AG04449 (cell line): ENCODE data around the gene SSR4.
"Not testable (repeated sequence)": the region's sequence is repeated elsewhere in the genome, so short reads cannot be mapped to it uniquely, and the experiment has no call there.

ENCODE experiments used
- CTCF ChIA-PET: fragments of 350-600 bp; formaldehyde crosslinking; extraction: SDS; loops from one replicate; lab custom pipeline; 2021; ENCODE audit warnings: antibody characterized with exemption; lab: Yijun Ruan, JAX
- POLR2A ChIA-PET: fragments of 400-600, 350-600 bp; formaldehyde crosslinking; extraction: SDS; loops from one replicate; lab custom pipeline; 2020; ENCODE audit warnings: antibody characterized with exemption, inconsistent platforms; lab: Yijun Ruan, JAX
- DNase-seq: peaks from one replicate; pipeline ENCODE4 v3.0.0-alpha.2; 2010; ENCODE audit warnings: low read depth, low spot score
- H3K4me3 ChIP-seq: 2 replicates; pipeline ENCODE4 v1.5.1; 2011; ENCODE audit warnings: low read depth, mild to moderate bottlenecking, control low read depth, low read length
- CTCF ChIP-seq: IDR thresholded peaks from one replicate; pipeline ENCODE4 v1.5.1; 2011; ENCODE audit warnings: mild to moderate bottlenecking, moderate library complexity, low read length, control low read depth, inconsistent platforms; ENCODE audit not compliant: insufficient read depth; ENCODE audit errors: missing control alignments

SSR4 gene

DNA sequence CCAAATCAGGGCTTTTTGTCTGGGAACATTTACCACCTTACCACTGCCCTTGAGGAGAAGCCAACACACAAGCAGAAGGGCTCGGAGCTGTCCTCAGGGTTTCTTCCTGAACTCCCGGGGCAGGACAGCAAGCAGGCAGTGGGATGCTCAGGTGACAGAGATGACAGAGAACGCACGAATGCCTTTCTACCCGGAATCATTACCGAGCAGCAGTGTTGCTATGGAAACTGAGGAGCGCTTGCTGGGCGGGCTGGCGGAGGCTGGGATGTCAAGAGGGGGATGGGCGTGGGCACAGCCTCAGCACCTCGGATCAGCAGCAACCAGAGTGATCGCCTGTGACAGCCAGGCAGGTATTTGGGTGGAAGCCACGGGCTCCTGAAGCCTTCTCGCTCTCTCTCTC lies 17.8 kb downstream of the SSR4 start:
- DNase-seq, result no peak
- no peak overlapping the region for H3K4me3 ChIP-seq
- ChIA-PET CTCF (no interaction called here), POLR2A (no interaction called here)
- TF ChIP-seq CTCF, result no peak

DNA sequence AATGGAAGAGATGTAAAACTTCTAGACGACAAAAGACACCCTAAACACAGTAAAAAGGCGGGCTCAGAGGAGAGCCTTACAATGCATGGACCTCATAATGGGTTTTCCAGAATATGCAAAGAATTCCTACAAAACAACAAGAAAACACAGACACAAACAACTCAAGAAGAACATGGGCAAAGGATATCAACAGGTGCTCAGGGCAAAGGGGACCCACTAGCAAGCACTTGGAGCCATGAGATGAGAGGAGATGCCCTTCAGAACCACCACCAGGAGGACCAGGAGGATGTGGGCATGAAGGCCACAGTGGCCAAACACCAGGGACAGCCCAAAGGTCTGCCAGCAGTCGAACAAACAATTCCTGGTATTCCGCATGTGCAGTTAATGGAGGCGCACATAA lies 18.7 kb downstream of the SSR4 start:
- H3K4me3 ChIP-seq, result no peak overlapping the region
- ChIA-PET CTCF (no interaction called here), POLR2A (no interaction called here)
- no peak for TF ChIP-seq CTCF
- no peak for DNase-seq

GRCh38 chrX:153814591-153815315 lies 20.3 kb downstream of the SSR4 start:
- H3K4me3 ChIP-seq, result no peak overlapping the region
- POLR2A ChIA-PET, result no interaction called here
- CTCF ChIA-PET, result no interaction called here
- no peak for DNase-seq
- TF ChIP-seq CTCF, result no peak

DNA sequence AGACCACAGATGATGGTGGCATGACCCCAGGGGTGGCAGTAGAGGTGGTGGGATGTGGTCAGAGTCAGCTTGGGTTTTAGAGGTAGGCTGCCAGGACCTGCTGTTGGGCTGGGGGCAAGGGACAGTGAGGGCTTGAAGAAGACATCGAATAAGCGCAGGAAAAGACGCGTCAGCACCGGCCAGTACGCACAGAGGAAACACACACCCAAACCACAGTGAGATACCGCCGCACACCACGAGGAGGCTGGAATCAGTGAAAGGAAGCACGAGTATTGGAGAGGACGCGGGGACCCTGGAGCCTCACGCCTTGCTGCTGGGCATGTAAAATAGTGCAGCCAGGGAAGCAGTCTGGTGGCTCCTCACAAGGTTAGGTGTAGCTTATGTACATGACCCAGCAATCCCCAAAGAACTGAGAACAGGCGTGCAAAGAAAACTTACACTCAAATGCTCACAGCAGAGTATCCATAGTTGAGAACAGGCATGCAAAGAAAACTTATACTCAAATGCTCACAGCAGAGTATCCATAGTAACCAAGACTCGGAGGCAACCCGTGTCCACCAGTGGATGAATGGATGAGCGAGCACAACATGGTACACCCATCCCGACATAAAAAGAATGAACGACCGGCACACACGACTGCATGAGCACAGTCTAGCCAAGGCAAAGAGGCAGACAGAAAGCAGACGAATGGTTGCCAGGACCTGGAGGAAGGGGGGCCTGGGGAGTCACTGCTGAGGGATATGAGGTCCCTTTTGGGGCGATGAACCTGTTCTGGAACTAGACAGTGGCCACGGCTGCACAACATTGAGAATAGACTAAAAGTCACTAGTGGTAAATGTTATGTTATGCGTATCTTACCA lies 22.6 kb downstream of the SSR4 start:
- CTCF ChIA-PET, result no interaction called here
- DNase-seq, result no peak

DNA sequence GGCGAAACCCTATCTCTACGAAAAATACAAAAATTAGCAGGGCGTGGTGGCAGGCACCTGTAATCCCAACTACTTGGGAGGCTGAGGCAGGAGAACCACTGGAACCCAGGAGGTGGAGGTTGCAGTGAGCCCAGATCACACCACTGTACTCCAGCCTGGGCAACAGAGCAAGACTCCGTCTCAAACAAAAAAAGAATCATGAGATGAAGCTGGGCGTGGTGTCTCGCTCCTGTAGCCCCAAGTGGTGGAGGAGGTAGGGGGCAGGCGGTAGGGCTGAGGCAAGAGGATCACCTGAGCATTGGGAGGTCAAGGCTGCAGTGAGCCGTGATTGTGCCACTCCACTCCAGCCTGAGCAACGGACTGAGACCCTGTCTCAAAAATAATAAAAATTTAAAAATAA lies 23.6 kb downstream of the SSR4 start:
- POLR2A ChIA-PET, CTCF ChIA-PET, DNase-seq, H3K4me3 ChIP-seq: not testable (repeated sequence)

More for the DNA sequence above, 22.6 kb downstream of the SSR4 start:
- TF ChIP-seq CTCF, result no peak
- H3K4me3 ChIP-seq, result no peak overlapping the region
- POLR2A ChIA-PET, result no interaction called here

DNA sequence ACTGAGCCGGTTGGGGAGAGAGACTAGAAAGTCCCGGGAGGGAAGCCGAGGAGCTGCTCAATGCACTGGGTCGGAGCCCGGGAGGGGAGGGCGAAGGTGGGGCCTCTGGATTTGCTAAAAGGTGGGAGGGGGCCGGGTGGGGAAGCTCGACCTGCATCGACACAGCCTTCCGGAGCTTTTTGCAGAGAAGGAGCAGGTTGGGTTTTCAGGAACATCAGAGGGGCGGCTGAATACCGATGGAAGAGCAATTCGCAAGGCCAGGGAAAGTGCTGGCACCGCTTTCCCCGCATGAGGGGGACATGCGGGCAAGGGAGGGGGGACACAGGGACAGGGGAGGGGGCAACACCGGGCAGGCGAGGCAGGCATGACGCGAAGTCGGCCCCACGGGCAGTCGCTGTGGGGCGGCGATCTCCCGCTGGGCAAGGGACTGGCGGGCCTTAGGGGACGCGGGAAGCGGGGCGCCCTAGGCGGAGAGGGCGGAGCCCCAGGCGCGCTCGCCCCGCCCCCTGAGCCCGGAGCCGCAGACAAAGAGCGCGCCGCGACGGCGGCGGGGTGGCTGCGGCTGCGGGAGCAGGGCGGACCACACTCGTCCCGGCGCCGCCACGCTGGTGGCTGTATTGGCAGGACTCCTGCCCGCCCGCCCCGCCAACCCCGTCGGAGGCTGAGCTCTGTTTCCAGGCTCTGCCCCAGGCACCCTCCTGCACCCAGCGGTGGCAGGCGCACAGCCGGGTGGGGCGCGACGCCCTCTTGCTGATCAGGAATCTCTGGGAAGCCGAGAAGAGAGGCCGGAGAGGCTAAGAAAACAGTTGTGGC lies 24.3 kb downstream of the SSR4 start:
- DNase-seq, result no peak
- ChIA-PET POLR2A (no interaction called here), CTCF (interaction anchor here (0.9 kb wide), 1 partner anchor 228 kb away, joined by 3 read pairs; no protein-coding TSS in a partner anchor)
- no peak for TF ChIP-seq CTCF
- H3K4me3 ChIP-seq, result peak overlapping the region; percentile 41
